Ecto neural progenitor cell (in vitro differentiated cells): ENCODE results near the gene PROM1.

Experiments used
- DNase-seq: peaks from one replicate; pipeline ENCODE4 v3.0.0-alpha.2; 2018; ENCODE audit warnings: low spot score

The PROM1 gene

DNA sequence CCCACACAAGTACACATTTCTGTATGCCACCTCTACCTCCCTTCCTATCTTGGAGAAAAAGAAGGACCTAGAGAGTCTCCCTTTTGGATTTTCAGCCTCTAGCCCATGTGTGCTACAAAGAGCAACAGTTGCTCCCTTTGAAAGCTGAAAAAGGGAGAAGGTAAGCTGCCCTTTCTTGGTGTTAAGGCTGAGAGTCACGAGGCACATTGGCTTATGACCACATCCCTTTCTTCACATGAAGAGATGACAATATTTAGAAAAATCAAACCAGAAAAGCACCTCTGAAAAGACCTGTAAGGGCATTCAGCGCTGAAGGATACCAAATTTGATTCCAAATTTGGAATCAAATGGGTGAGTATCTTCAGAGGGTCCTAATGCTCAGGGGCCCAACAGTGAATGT, 138.9 kb downstream of the PROM1 start:
- no peak for DNase-seq

DNA sequence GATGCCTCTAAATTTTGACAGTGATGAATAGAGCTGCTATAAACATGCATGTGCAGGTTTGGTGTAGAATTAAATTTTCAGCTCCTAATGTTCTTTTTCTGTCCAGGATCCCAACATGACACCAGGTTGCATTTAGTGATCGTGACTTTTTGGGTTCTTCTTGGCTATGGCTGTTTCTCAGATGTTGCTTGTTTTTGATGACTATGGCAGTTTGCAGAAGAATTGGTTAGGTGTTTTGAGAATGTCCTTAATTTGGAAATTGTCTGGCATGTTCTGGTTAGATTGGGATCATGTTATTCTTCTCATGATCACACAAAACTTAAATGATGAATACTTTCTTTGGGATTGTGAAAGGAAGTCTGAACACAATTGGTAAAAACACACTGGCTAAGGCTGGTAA, 141.5 kb downstream of the PROM1 start:
- DNase-seq, result no peak

DNA sequence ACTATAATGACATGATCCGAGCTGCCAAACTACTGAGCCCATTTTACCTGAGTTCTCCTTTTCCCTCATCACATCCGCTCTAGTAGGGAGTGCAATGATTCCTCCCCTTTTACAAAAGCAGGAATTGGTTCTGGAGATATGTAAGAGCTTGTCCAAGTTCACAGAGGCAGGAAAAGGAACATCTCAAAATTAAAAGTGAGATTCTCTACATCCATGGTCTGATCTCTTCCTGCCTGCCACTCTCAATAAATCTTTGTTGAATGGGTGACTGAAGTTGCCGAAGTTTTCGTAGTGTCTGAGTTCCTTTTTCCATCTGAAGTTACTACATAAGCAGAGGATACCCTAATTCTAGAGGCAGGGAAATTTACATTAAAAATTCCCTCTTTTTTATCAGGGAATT, 145.2 kb downstream of the PROM1 start, which contains the start of gene FGFBP1:
TSS of gene FGFBP1 (minus strand) at position 101 of the 400 bp plus-strand sequence. CDS start 2,108 bp downstream, outside the sequence.
- DNase-seq, result no peak

DNA sequence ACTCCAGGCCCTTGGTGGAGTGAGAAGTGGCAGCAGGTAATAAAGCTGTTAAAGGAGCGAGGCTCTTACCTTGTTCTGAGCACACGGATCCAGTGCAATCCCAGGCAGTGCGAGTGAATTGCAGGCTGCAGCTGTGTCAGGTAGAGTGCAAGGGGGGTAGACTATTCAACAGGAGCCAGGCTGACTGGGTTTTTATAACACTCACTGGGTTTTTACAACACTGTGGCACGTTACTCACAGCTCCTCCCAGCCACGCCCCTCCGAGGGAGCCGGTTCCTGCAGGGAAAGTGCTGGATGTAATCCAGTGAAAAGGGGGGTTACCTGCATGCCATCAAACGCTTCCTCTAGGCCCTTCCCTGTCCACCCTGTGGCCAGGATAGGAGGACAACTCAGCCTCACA, 145.6 kb downstream of the PROM1 start:
- DNase-seq, result no peak

DNA sequence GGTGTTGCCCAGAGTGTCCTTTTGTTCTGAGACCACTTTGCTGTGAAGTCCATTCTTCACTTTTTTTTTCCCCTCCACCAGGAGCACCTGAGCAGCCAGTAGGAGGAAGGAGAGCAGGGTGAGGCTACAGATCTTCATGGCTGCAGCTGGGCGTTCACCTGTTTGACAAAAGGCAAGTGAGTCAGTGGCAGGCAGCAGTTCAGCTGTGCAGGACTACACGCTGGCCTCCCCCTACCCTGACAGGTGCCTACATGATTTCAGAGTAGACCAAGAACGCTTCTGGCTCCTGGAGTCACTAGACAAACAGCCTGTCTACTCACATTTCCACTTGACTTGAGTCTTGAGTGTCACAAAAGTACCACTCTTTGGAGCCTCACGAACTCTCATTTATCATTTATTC, 147.3 kb downstream of the PROM1 start:
- DNase-seq, result no peak

DNA sequence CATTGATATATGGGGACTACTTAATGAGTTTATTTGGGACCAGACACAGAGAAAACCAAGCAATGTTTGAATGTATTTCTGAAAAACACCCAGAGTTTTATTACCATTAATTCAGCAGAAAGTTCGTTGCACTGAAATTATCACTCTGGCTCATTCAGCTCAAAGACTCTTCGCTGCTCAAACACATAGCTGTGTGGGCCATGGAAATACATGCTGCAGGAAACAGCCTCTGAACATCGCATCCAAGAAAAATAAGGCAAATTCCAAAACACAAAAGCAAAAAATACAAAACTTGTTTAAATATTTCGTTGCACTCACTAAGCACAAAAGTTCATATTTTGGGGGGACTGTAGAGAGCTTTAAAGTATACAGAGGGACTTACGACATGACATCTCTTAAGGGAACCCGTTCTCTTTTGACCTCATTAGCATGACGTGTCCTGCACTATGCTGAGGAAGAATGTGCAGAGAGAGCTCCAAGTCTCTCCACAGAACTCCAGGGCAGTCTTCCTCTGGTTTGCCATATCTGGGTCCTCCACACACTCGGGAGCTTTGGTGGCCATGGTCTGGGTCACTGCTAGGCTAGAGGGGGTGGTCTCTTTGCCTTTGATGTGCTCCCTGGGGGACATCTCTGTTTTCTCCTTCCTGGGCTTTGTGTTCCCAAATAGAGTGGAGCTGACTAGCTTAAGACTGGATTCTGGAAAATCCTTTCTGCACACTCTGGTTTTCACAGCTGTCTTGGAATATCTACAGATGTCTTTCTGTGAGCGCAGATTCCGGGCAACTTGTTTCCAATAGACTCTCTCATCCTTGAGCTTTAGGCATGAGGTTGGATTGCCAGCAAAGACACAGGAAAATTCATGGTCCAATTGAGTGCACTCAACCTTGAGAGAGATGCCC, 148.1 kb downstream of the PROM1 start:
- DNase-seq, result no peak

DNA sequence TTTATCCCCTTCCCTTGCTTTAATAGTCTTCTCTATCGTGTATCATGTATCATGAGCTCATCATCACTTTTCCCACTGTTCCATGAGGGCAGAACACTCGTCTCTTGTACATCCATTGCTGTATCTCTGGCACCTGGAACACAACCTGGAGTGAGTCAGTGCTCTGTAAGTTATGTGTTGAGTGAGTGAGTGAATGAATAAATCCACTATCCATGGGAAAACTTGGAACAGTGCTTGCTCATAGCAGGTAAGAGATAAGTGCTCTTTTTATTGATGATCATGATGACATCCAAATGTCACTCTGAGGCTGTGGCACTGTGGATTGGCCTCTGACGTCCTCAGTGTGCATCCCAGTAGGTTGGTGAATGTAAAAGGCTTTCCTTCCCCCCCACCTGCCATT, 149.6 kb downstream of the PROM1 start:
- no peak for DNase-seq

DNA sequence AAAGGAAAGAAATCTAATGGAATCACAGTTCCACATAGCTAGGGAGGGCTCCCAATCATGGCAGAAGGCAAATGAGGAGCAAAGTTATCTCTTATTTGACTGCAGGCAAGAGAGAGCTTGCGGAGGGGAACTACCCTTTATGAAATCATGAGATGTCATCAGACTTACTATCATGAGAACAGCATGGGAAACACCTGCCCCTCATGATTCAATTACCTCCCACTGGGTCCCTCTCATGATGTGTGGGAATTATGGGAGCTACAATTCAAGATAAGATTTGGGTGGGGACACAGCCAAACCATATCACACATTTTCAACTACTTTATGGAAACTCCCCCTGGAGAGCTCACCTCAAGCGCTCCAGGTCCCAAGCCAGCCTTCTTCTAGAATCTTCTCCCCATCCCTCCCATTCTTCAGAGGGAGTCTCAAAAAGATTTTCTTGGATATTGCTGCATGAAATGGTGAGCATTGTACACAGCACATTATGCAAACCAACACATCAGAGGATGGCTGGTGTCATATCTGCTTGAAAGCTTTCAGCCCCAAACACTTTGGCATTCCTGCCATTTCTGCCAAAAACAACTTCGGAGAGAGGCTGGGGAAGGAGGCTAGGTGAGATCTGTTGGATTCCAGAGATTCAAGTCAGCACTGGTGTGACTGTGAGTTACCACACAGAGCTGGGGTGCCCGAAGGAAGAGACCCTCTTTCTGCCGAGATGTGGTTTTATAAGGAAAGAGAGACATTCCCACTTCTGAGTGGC, 152.2 kb downstream of the PROM1 start:
- DNase-seq, result no peak

DNA sequence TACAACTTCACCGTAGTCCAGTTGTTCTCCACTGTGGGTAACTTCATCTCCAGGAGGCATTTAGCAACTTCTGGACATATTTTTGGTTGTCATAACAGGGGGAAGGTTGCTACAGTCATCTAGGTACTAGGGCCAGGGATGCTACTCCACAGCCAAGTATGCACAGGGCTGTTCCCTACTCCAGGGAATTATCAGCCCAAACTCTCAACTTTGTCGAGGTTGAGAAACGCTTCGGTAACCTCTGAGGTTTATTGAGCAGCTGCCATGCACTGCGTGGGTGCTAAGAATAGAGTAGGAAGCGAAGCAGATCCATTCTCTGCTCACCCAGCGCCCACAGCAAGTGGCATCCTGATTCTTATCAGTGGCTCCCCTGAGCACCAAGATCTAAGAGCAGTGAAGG, 153.5 kb downstream of the PROM1 start:
- DNase-seq, result no peak

DNA sequence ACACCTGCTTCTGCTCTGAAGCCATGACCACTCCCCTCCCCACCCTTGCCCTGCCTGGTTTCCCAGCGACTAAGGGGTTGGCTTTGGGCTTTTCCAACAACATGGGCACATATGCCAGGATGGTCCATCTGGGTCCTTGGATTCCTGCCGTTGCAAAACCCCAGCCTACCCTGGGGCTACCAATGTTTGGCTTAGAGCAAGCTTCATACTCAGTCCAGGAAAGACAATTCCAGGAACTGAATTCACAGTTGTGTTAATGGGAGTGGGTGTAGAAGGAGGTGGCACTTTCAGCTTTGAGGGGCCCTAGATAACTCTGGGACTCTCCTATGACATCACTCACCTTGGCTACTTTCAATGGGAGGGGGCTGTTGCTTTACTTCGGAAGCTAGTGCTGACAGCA, 154.3 kb downstream of the PROM1 start:
- DNase-seq, result no peak

DNA sequence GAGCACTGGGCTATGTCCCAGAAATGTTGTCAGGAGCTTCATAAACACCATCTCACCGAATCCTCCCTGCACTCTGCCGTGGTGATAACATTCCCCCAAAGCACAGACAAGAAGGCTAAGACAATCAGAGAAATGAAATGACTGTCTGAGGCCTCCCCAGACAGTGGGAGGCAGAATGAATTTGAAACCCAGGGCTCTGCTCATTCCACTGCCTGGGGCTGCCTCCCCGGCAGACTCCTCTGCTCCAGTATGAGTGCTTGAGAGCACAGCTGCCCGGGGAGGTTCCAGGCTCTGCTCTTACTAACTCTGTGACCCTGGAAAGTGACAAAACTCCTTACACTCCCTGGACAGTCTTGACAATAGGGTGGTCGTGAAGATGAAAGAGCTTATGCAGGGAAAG, 154.9 kb downstream of the PROM1 start:
- no peak for DNase-seq

DNA sequence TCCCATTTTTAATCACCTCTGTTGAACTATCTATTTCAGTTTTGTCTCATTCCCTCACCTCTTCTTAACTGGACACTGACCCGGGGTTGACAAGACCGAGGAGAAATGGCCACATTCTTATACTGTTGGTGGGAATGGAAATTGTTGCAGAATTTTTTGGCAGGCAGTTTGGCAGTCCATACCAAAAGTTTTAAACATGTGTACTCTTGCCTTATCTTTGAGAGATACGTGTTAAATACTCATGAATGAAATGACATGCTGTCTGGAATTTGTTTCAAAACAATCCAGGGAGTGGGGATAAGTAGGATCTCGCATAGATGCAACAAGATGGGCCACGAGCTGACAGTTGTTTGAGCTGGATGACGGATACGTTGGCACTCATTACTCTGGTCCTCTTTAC, 157.3 kb downstream of the PROM1 start:
- DNase-seq, result no peak

DNA sequence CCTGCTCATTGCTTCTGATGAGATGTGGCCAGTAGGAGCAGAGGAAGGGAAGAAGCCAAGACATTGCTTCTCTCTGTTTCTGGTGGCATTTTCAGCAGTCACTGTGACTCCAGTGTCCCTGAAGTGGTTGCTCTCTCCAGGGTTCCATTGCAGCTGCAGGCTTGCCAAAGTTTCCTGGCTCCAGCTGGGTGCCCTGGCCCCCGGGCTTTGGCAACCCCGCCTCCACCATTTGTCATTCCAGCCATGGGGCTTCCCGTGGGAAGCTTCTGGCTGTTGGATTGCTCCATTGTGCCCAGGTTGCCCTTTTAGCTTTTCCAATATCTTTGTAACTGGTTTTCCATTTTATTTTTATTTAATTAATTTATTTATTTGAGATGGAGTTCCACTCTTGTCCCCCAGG, 158.0 kb downstream of the PROM1 start:
- DNase-seq, result no peak

DNA sequence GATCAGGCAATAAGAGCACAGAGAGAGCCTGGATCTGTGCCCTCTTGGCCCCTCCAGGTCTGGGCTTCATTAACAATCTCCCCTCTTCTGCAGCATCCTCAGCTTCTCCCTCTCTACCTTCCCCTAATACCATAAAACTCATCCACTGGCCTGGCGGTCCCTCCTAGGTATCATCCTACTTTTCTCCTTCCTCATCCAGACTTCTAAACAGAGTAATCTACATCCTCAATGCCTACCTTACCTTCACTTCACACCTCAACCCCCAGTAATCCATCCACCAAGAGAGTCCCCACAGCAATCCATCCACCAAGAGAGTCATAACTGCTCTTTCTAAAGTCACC, 162.3 kb downstream of the PROM1 start:
- DNase-seq, result no peak

DNA sequence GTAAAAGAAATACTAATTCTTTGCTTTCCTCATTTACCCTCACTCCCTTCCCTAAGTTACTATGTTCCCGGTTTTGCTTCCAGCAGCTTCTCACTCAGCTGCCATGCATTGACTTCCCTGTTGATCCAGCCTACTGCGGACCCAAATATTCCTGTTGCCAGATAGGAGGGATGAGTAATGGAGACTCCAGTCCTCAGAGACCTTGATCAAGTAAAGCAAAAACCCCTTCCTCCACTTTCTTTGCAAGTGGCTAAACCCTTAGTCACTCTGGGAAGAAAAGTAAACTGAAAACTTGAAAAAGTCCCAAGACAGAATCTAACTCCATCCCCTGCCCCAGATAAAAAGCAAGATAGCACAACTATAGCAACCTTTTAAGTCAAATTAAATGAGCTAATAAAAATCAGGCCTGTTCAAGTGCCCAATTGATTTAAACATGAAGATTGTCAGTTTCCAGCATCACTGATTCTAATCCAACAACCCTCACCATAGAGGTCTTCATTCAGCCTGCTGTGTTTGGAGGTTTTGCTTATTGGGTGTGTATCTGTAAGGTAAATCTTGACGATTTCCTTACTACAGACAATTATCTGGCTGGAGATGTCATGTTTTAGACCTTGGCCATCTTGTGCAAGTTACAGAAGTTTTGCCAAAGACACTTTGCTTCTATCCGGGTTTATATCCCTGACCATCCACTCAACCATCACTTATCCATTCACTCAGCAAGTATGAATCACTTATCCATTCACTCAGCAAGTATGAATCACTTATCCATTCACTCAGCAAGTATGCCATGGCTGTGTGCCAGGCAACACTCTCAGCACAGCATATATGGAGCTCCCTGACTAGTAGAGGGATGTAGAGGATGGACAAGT, 162.9 kb downstream of the PROM1 start:
- no peak for DNase-seq

DNA sequence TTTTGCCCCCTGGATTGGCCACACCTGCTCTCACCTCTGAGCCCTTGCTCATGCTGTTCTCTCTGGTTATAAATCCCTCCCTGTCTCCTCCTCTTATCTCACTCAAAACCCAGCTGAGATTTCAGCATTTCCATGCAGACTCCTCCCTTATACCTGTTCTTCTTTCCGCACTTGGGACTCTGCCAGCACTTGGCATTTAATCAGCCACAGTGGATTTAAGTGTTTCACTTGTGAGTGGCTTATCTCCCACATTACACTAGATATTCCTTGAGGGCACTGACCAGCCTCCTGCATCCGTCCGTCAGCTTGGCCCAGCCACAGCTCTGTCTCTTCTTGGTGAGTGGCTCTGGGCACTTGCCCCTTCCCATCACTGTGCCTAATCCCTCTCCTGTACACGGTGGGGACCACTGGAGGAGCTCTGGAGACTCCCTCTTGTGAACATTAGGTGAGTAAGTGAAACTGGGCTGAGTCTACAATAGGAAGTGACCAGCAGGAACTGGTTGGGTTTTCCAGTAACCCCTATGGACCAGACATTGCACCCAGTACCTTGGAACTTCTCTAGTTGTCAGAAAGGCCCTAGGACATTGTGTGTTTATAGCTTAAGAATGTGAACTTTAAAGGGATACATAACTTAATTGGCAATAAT, 165.2 kb downstream of the PROM1 start:
- no peak for DNase-seq
